Left colon (tissue), 2 donors: ENCODE results near the gene CXCL9. TPM values are rescaled to one million over a fixed set of nuclear protein-coding genes. Genes with fewer than 3 reads are reported as not detected.
"Not testable (repeated sequence)": the region's sequence is repeated elsewhere in the genome, so short reads cannot be mapped to it uniquely, and the experiment has no call there.

ENCODE experiments used
- ATAC-seq: fragments of 200-7000 bp; cut with Tn5 transposase; one replicate; pipeline ENCODE4 v1.9.1; 2020; ENCODE audit warnings: mild to moderate bottlenecking, moderate library complexity
- DNase-seq, 2 donors: peaks; one replicate each; pipeline ENCODE4 v3.0.0-alpha.2; 2020
- intact Hi-C, 2 donors: fragments of 100-400 bp; cut with DNase I in 1 of 2; cut with micrococcal nuclease in 1 of 2; formaldehyde crosslinking; loops; one replicate each; pipeline versions ENCODE4 v1.11.2 to v1.14.0; 2022; cut with DNase I, micrococcal nuclease
- total RNA-seq, 2 donors: library from RNA; stranded (reverse); fragmentation: NEBNext Ultra II Directional; extraction: Animal tissue kit (Norgen Biotek cat#: 25700); gene quantifications; one replicate each; pipeline ENCODE4 v1.2.1, GENCODE V29; 2021
- donor health status: DM: no; HTN: no; CAD: no.
- donor health status: DM: yes; HTN: yes; CAD: no.

Gene CXCL9
- total RNA-seq, 2 donors from 2014 or later: 1.1 to 1.3 TPM

DNA sequence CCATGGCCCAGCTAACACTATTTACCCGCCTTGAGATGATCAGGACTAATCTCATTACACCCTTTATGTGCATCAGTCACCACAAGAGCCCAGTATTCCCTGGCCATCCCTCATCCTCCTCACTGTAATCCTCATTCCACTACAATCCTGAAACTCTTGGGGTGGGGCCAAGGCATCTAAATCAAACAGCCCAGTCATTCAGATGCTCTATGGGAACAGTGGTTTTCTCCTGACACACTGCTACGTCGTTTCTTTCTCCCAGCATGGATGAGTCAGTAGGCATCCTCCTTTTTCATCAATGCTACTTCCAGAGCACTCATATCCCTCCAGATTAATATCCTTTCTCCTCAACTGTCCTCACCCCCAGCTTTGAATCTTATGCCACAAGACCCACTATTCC, 22.2 kb downstream of the CXCL9 start:
- DNase-seq (no peak), ATAC-seq (no peak)
- intact Hi-C loops: no loop called here

DNA sequence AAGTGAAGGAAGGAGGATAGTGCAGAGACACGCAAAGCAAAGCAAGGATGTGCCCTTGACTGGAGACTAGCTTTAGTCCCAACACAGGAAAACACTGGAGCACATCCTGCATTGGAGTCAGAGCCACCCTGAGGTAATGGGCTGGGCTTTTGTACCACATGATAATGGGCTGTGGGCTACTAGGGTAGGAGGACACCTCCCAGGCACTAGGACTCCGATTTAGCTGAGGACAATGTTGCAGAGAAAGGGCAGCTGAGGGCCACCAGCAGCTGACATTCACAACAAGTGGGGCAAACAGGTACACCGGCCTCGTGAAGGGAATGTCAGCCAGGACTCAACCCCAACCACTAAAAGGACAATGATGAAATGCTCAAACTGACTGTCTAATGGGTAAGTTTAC, 26.7 kb downstream of the CXCL9 start:
- no peak for ATAC-seq
- no peak for DNase-seq
- intact Hi-C loops: no loop called here

DNA sequence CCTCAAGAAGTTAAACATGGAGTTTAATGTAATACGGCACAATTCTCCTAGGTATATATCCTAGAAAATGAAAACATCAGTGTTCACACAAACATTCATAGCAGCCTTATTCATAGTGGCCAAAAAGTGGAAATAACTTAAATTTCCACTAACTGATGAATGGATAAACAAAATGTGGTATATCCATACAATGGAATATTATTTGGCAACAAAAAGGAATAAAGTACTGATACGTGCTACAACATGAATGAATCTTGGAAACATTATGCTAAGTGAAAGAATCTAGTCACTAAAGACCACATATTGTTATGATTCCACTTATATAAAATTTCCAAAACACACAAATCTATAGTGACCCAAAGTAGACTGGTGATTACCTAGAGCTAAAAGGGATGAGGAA, 31.1 kb downstream of the CXCL9 start:
- intact Hi-C loops: no loop called here

DNA sequence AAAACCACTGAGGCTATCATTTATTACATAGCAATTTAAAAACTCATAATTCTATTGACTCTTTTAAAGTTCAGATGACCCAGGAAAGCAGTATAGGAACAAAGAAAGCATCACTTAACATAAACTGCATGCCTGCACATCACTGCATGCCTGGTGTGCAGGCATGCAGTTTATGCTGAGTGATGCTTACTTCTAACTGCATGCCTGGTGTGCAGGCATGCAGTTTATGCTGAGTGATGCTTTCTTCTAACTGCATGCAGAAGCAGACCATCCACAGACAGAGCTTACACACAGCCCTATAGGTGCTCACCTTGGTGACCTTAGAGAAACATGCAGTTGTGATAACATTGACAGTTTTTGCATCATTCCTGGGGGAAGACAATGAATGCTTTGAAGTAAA, 33.5 kb downstream of the CXCL9 start:
- ATAC-seq (no peak), DNase-seq (no peak)
- intact Hi-C loops: no loop called here

More for the DNA sequence above, 31.1 kb downstream of the CXCL9 start:
- DNase-seq: no peak
- ATAC-seq: no peak

DNA sequence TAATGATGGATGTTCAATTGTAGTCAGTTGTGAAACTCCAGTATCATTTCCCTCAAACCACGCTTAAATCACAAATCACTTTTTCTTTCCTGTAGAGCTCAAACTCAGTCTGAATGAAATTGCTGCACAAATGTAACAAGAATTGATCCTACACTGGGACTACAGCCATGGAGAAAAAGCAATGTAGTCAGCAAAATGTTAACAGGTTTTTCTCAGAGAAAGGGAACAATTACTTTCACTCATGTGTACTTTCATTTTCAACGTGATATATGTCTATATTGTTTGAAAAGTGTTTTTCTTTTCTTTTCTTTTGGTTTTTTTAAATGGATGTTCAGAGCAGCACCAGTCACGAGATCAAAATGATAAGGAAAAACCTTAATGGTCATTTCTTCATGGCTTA, 39.2 kb downstream of the CXCL9 start:
- ATAC-seq: no peak
- no peak for DNase-seq
- intact Hi-C loops: no loop called here

DNA sequence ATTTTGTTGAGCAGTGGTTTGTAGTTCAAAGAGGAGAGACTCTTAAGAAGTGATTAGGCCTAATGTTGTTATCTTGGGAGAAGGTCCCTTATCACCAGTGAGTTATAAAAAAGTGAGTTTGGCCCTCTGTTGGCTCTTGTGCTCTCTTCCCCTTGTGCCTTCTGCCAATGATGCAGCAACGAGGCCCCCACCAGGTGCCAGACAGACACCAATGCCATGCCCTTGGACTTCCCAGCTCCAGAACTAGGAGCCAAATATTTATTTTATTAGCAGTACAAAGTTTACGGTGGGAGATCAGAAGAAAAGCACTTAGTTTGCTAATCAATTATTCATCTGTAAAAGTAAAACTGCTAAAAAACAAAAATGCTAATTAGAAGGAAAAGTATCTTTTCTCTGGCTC, 43.8 kb downstream of the CXCL9 start:
- DNase-seq: no peak
- no peak for ATAC-seq
- intact Hi-C loops: no loop called here

DNA sequence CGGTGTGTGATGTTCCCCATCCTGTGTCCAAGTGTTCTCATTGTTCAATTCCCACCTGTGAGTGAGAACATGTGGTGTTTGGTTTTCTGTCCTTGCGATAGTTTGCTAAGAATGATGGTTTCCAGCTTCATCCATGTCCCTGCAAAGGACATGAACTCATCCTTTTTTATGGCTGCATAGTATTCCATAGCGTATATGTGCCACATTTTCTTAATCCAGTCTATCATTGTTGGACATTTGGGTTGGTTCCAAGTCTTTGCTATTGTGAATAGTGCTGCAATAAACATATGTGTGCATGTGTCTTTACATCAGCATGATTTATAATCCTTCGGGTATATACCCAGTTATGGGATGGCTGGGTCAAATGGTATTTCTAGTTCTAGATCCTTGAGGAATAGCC, 45.2 kb downstream of the CXCL9 start:
- DNase-seq, ATAC-seq, intact Hi-C loops: not testable (repeated sequence)

DNA sequence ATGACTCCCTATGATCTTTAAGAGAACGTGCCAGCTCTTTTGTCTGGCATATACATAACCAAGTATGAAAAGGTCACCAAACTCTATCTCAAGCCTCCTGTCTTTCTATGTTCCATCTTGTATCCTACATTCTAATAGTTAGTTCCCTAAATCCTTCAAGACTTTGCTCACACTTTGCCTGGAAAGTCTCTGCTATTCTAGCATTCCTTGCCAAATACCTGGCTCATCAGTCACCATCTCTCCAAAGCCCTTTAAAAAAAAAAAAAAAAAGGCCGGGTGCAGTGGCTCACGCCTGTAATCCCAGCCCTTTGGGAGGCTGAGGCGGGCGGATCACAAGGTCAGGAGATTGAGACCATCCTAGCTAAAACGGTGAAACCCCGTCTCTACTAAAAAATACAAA, 48.8 kb downstream of the CXCL9 start:
- intact Hi-C loops, ATAC-seq, DNase-seq: not testable (repeated sequence)

DNA sequence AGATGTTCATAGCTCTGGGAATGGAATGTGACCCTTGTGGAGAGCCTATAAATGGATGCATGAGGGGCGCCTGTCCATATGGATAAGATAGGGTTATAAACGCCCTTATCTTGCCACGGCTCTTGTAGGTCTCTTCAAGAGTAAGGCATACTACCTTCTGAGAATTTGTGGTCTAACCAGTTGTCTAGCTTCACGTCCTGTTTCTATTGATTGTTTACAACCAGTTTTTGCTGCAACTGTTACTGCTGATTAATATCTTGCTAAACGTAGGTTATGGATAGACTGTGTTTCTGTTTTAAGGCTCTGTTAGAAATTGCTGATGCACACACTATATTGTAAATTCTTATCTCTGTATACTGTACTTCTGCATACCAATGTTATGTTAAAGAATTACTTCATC, 52.5 kb downstream of the CXCL9 start:
- intact Hi-C loops, DNase-seq, ATAC-seq: not testable (repeated sequence)

DNA sequence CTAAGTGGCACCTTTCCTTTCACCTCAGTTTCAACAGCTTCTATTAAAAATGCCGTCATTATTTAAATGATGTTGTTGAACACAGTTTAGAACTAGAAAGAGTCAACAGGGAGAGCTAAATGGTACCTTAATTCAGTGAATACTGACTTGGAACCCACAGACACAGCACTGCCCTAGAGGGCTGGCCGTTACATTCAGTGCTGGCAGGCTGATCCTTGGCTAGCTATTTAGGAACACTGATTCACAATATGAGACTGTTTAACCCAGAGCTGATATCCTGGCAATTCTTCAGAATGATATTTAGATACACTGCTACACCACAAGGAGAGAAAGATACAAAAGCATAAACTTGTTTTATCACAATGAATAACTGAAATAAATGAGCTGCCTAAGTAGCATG, 53.8 kb downstream of the CXCL9 start:
- intact Hi-C loops: no loop called here
- ATAC-seq (no peak), DNase-seq (no peak)

Other genes with a start within 250 kb of the CXCL9 start
- not detected for gene PPEF2, start 105.1 kb downstream of the CXCL9 start, total RNA-seq
- 100 to 1,000 TPM; 154 to 156 TPM for gene NAAA, start 66.5 kb downstream of the CXCL9 start, total RNA-seq
- 10 to 100 TPM; 23.0 to 28.8 TPM for gene SDAD1, start 16.6 kb downstream of the CXCL9 start, total RNA-seq
- gene CXCL10, start 16.0 kb upstream of the CXCL9 start, total RNA-seq: 1 to 10 TPM; 2.5 to 3.2 TPM
- under 1 TPM; 0.36 to 0.46 TPM for gene CXCL11, start 28.6 kb upstream of the CXCL9 start, total RNA-seq
- 1 to 10 TPM; 1.1 to 3.6 TPM for gene ART3, start 67.2 kb upstream of the CXCL9 start, total RNA-seq
- gene NUP54, start 140.9 kb upstream of the CXCL9 start, total RNA-seq: 10 to 100 TPM; 27.1 to 36.7 TPM
- gene SCARB2, start 206.3 kb upstream of the CXCL9 start, total RNA-seq: 100 to 1,000 TPM; 176 to 179 TPM
- 1 to 10 TPM; 6.1 to 6.5 TPM for gene FAM47E, start 244.2 kb upstream of the CXCL9 start, total RNA-seq